Measurements from ENCODE around the gene SECISBP2. TPM values are rescaled to one million over a fixed set of nuclear protein-coding genes. Genes with fewer than 3 reads are reported as not detected.

SECISBP2 gene
- polyA plus RNA-seq, 1 of the 3 experiments (the other 2 are of a cell fraction), result 21.2 TPM

DNA sequence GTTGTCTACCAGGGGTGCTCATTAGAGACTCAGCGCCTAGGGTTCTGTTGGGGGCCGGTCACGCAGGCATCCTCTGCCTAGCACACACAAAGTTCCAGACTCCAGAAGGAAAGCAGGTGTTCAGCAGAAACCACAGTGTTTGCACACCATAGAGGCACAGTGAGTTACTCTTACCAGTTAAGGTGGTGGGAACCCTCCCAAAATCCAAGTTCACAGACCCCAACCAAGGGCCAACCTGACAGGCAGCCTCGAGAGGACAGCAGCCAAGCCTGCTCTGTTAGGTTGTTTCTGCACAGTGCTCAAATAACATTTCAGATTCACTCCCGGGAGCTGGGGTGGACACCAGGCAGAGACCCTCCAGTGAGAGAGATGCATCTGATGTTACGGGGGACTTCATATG is 36.2 kb downstream of the SECISBP2 start (continued):
- TF ChIP-seq CHD2 (IDR thresholded peaks at IDR 0.05; ENCODE audit: low read length, partially characterized antibody) (no peak), SIN3A (IDR thresholded peaks at IDR 0.05; ENCODE audit: borderline replicate concordance, low read depth, low read length) (no peak), EZH2phosphoT487 (IDR thresholded peaks at IDR 0.05; ENCODE audit: borderline replicate concordance, low read depth) (no peak), ELF1 (IDR thresholded peaks at IDR 0.05) (no peak), SMC3 (IDR thresholded peaks at IDR 0.05; ENCODE audit: low read depth, low read length) (no peak)
- TF ChIP-seq, protein P1, sequence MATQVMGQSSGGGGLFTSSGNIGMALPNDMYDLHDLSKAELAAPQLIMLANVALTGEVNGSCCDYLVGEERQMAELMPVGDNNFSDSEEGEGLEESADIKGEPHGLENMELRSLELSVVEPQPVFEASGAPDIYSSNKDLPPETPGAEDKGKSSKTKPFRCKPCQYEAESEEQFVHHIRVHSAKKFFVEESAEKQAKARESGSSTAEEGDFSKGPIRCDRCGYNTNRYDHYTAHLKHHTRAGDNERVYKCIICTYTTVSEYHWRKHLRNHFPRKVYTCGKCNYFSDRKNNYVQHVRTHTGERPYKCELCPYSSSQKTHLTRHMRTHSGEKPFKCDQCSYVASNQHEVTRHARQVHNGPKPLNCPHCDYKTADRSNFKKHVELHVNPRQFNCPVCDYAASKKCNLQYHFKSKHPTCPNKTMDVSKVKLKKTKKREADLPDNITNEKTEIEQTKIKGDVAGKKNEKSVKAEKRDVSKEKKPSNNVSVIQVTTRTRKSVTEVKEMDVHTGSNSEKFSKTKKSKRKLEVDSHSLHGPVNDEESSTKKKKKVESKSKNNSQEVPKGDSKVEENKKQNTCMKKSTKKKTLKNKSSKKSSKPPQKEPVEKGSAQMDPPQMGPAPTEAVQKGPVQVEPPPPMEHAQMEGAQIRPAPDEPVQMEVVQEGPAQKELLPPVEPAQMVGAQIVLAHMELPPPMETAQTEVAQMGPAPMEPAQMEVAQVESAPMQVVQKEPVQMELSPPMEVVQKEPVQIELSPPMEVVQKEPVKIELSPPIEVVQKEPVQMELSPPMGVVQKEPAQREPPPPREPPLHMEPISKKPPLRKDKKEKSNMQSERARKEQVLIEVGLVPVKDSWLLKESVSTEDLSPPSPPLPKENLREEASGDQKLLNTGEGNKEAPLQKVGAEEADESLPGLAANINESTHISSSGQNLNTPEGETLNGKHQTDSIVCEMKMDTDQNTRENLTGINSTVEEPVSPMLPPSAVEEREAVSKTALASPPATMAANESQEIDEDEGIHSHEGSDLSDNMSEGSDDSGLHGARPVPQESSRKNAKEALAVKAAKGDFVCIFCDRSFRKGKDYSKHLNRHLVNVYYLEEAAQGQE (IDR thresholded peaks at IDR 0.05; ENCODE audit: low read depth, low read length), result no peak
- TF ChIP-seq, protein P2, sequence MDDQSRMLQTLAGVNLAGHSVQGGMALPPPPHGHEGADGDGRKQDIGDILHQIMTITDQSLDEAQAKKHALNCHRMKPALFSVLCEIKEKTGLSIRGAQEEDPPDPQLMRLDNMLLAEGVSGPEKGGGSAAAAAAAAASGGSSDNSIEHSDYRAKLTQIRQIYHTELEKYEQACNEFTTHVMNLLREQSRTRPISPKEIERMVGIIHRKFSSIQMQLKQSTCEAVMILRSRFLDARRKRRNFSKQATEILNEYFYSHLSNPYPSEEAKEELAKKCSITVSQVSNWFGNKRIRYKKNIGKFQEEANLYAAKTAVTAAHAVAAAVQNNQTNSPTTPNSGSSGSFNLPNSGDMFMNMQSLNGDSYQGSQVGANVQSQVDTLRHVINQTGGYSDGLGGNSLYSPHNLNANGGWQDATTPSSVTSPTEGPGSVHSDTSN (IDR thresholded peaks at IDR 0.05), result no peak

DNA sequence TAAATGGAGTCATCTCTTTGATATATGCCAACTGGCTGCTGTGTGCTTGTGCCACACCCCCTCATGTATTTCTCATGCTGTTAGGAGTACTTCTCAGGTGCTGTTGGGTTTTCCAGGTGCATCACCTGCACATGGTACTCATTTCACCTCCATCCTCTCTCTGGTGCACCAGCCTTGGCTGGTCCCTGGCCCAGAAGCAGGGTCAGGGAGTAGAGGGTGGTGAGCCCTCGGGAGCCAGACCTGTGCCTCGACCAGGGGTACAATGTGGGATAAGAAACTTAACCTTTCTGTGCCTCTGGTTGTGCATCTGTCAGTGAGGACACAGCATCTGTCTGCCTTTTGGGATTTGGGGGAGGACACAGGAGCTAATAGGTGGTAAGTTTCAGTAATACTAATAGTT is 38.5 kb downstream of the SECISBP2 start:
- WGBS (ENCODE audit: low lambda C conversion rate), result 96% methylated on average over 2 of the region's 2 CpGs
- peaks cover 0 to 32% of the 10 kb centered on the region in 2 experiments; a peak in 2 of 4 replicates for H3K4me1 ChIP-seq (ENCODE audit: control insufficient read depth in 1 of 2, insufficient read depth in 2 of 2, low read depth in 1 of 2, low read length in 1 of 2)
- H3K36me3 ChIP-seq (replicated peaks in 1 of 2; ENCODE audit: control insufficient read depth in 1 of 2, insufficient read depth in 2 of 2, low read length in 1 of 2), result peaks cover 24 to 92% of the 10 kb centered on the region in 2 experiments
- no peak overlapping the region for H3K4me2 ChIP-seq
- no peaks in the 10 kb centered on the region for H3F3A ChIP-seq (replicated peaks; ENCODE audit: insufficient read depth)
- H3K79me2 ChIP-seq (ENCODE audit: insufficient read depth), result no peaks in the 10 kb centered on the region
- no peak overlapping the region for H2AFZ ChIP-seq (ENCODE audit: low read depth)
- H4K20me1 ChIP-seq (ENCODE audit: insufficient read depth), result no peaks in the 10 kb centered on the region
- no peak for DNase-seq
- no peak for TF ChIP-seq NRF1 (IDR thresholded peaks at IDR 0.05; ENCODE audit: low read depth, low read length)
- H3K4me3 ChIP-seq (ENCODE audit: low read depth in 2 of 2, low read length in 1 of 2), result no peak overlapping the region
- H3K9me3 ChIP-seq, result no peaks in the 10 kb centered on the region
- no peak overlapping the region for H3K27ac ChIP-seq (ENCODE audit: low read depth in 2 of 2, low read length in 1 of 2)
- H3K9me2 ChIP-seq, result no peaks in the 10 kb centered on the region
- ChIA-PET POLR2A (no interaction called here), CTCF (interaction anchor here (1.0 kb wide), 1 partner anchor 192 kb away, joined by 3 read pairs; no protein-coding TSS in a partner anchor)
- H3K27me3 ChIP-seq (ENCODE audit: insufficient read depth), result no peaks in the 10 kb centered on the region
- H3K9ac ChIP-seq, result no peak overlapping the region
